ENCODE data around the gene F10. TPM values are rescaled to one million over a fixed set of nuclear protein-coding genes. Genes with fewer than 3 reads are reported as not detected.

F10 gene
- total RNA-seq, 1 donor from 2014 or later = 5.2 TPM

DNA sequence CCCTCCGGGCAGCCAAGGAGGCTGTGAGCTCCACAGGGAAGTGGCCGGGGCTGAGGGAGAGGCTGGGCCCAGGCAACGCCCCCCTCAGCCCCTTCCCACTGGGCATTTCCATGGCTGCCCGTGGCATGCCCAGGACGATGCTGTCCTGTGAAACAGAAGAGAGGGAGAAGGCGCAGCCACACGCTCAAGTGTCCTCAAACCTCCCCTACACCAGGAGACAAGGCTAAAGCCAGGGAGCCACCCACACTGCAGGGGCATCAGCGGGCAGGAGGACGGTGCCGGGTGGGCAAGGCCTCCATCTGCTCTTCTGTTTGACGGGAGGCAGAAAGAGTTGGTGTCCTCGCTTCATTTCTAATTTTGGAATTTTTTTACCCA is 21.6 kb downstream of the F10 start:
- ATAC-seq (no peak), DNase-seq (ENCODE audit: missing footprints) (no peak)
- intact Hi-C loops (cut with DNase I) = no loop called here

DNA sequence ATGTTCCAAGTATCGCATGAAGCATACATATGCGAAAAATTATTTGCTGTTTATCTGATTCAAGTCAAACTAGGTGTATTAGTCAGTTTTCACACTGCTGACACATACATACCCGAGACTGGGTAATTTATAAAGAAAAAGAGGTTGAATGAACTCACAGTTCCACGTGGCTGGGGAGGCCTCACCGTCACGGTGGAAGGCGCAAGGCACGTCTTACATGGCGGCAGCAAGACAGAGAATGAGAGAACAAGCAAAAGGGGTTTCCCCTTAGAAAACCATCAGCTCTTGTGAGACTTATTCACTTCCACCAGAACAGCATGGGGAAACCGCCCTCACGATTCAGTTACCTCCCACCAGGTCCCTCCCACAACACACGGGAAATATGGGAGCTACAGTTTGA is 22.9 kb downstream of the F10 start:
- ATAC-seq (no peak), DNase-seq (ENCODE audit: missing footprints) (no peak)
- intact Hi-C loops (cut with DNase I) = no loop called here

- intact Hi-C loops (cut with DNase I) = no loop called here
- DNase-seq (ENCODE audit: missing footprints) = peak; percentile 30
- no peak for ATAC-seq
These were observed 23.5 kb downstream of the F10 start for GRCh38 chr13:113145911-113146598.

DNA sequence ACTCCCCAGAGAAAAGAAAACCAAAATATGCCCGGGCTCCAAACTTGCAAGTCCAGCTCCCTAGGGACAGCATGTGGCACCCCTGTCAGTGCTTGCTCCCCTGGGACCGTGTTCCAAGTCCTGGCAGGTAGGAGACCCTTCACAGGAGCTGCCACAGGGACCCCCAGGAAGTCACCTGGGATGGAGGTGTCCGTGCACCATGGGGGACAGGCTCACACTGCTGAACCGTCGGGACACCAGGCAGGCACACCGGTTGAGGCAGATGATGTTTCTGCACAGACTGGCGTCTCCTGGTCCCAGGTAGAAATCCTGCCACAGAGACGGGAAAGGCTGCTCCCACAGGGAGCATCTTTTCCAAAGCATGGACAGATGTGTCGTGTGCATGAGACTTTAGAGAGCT is 24.2 kb downstream of the F10 start:
- intact Hi-C loops (cut with DNase I) = no loop called here
- peak; percentile 6 for DNase-seq (ENCODE audit: missing footprints)
- ATAC-seq = no peak

DNA sequence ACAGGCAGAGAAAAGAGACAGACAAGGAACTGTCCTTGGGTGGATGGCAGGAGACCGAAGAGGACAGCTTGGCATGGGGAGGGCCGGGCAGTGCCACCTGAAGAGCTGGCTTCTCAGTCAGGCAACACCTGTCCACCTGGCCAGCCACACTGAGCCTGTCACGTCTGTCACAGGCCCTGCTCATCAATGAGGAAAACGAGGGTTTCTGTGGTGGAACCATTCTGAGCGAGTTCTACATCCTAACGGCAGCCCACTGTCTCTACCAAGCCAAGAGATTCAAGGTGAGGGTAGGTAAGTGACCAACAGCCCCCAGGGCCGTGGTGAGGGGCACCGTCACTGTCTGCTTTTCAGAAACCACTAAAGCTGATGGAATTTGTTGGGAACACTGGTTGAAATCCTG is 24.6 kb downstream of the F10 start:
- ATAC-seq (no peak), DNase-seq (ENCODE audit: missing footprints) (peak; percentile 44)
- intact Hi-C loops (cut with DNase I) = no loop called here

- no peak for ATAC-seq
- peak; percentile 57 for DNase-seq (ENCODE audit: missing footprints)
- intact Hi-C loops (cut with DNase I) = no loop called here
These were observed 25.8 kb downstream of the F10 start for GRCh38 chr13:113148407-113148806.

- DNase-seq (ENCODE audit: missing footprints) = peak; percentile 71
- intact Hi-C loops (cut with DNase I) = no loop called here
- no peak for ATAC-seq
These were observed 26.4 kb downstream of the F10 start for GRCh38 chr13:113148940-113149503.

GRCh38 chr13:113149711-113150549 is 27.3 kb downstream of the F10 start:
- no peak for ATAC-seq
- intact Hi-C loops (cut with DNase I) = loop anchor here (5.0 to 10.0 kb wide), 4 partner anchors 57 to 245 kb away; partner anchors contain the start of genes CUL4A and PCID2
- peak; percentile 61 for DNase-seq (ENCODE audit: missing footprints)

DNA sequence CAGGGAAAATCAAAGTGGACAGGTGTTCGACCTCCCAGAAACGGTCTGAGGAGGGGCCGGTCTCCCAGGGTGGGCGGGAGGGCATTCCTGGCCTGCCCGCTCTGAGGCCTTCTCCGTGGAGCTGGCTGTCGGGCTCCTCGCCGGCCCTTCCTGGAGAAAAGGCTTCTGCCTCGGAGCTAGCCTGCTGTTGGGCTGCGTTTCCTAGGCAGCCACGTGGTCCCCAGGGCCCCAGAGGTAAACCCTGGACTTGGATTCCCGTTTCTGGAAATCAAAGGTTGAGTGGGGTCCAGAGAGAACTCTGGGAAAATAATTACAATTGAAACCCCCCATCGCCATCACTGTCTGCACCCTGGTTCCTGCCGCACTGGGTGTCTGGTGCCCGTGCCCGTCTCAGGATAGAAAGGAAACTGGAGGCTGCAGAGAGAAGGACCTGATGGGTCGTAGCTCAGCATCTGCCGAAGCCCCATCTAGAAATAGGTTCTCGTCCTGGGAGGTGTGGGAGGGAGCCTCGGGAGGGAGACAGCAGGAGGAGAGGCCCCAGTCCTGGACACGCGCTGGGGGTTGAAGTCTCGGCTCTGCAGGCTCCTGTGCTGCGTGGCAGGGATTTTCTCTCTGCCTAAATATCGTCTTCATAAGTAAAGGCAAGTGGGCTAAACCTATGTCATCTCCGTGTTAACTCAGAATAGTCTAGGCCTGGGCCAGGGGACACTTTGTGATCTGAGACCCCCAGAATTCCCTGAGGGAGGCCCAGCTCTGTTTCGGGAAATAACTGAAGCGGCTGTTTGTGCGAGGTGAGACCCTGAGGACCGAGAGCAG is 28.2 kb downstream of the F10 start:
- intact Hi-C loops (cut with DNase I) = loop anchor here (5.0 to 10.0 kb wide), 4 partner anchors 57 to 244 kb away; partner anchors contain the start of genes CUL4A and PCID2
- ATAC-seq = no peak
- DNase-seq (ENCODE audit: missing footprints) = peak; percentile 18

GRCh38 chr13:113151745-113152690 is 29.4 kb downstream of the F10 start:
- DNase-seq (ENCODE audit: missing footprints) (peak; percentile 62), ATAC-seq (peak; percentile 21)
- intact Hi-C loops (cut with DNase I) = loop anchor here (5.0 to 10.0 kb wide), 4 partner anchors 55 to 243 kb away; partner anchors contain the start of genes CUL4A and PCID2

- DNase-seq (ENCODE audit: missing footprints) = no peak
- intact Hi-C loops (cut with DNase I) = loop anchor here (5.0 to 10.0 kb wide), 4 partner anchors 55 to 242 kb away; partner anchors contain the start of genes CUL4A and PCID2
- ATAC-seq = no peak
These were observed 30.0 kb downstream of the F10 start for GRCh38 chr13:113152691-113152983.

DNA sequence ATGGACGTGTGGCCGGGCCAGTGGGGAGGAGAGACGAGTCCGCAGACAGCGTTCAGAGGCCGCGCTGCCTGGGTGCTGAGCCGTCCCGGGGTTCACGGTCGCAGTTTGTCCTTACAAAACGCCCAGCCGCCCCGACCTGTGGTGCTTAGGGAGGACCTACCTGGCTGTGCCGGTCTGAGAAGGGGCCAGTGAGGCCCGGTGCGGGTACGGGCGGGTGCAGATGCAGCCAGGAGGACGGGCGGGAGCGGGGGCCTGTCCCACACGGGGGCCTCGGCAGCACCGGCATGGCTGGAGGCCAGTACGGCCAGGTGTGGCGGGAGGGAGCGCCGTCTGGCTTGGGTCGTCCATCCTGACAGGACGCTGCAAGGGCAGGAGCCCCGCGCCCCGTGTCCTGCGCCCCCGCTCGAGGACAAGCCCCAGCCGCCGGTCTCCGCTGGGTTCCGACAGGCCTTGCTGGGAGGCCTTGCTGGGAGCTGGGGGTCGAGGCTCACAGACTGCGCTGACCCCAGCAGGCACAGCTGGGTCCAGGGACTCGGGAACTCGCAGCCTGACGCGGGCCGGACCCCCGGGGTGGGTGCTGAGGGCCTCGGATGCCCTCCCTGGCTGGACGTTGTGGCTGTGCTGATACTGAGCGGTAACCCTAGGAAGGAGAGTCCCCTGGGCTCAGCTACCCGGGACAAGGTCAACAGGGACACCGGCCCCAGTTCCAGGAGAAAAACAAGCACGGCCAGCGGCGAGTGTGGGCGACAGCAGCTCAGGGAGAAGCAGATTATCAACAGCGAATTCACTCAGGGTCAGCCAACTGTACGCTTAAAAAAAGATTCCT is 30.6 kb downstream of the F10 start:
- peak; percentile 68 for ATAC-seq
- intact Hi-C loops (cut with DNase I) = loop anchor here (5.0 to 10.0 kb wide), 4 partner anchors 54 to 242 kb away; partner anchors contain the start of genes CUL4A and PCID2

GRCh38 chr13:113153810-113154748 is 31.5 kb downstream of the F10 start:
- DNase-seq (ENCODE audit: missing footprints) = peak; percentile 93
- intact Hi-C loops (cut with DNase I) = loop anchor here (5.0 to 10.0 kb wide), 4 partner anchors 53 to 241 kb away; partner anchors contain the start of genes CUL4A and PCID2
- peak; percentile 84 for ATAC-seq

More for the DNA sequence above, 30.6 kb downstream of the F10 start:
- DNase-seq (ENCODE audit: missing footprints) = peak; percentile 78

DNA sequence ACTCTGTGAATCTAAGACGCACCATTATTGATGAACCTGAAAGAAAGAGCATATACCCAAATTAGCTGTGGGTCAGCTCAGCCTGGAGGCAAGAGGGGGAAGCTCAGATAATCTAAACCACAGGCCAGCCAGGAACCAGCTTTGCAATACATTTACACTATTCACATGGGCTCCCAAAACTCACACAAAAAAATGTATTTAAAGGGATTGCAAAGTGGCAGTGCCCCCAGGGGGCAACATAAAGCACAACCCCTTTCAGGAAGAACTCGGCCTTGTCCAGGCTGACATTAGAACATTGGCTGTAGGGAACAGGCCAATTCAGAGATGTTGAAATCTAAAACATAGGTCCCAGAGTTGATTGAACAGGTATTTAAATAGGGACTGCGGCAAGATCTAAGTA is 32.6 kb downstream of the F10 start:
- ATAC-seq (no peak), DNase-seq (ENCODE audit: missing footprints) (no peak)
- intact Hi-C loops (cut with DNase I) = loop anchor here (10.0 kb wide), 1 partner anchor 240 kb away; no protein-coding TSS in a partner anchor

- ATAC-seq (no peak), DNase-seq (ENCODE audit: missing footprints) (peak; percentile 15)
- intact Hi-C loops (cut with DNase I) = loop anchor here (10.0 kb wide), 1 partner anchor 239 kb away; no protein-coding TSS in a partner anchor
These were observed 33.5 kb downstream of the F10 start for GRCh38 chr13:113155982-113156655.
